ENCODE results near the gene PCDH15. TPM values are rescaled to one million over a fixed set of nuclear protein-coding genes. Genes with fewer than 3 reads are reported as not detected.

Gene PCDH15
- total and polyA plus RNA-seq, 2 of the 8 experiments (the other 6 are each of a cell fraction or from before 2014, with no cell fraction given): 0.11 TPM; not detected in 1

DNA sequence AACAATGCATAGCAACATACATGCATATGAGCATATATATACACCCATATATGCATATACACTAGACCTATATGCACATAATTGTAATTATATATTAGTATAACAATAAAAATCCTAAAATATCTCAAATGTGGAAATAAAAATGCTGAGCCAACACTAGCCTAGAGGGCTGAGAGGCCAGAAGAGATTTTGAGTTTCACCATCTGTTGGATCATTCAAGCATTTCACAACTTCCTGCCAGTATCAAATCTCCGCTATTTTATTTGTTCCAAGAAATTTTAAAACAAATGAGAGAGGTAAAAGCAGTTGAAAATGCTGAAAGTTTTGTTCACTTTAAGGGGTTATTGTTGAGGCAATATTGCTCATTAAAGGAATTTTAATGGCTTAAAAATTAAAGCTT lies 187.0 kb downstream of the PCDH15 start (continued):
- no peak for TF ChIP-seq GTF2F1 (IDR thresholded peaks at IDR 0.05; ENCODE audit: borderline replicate concordance, low read depth, low read length)
- no peak for TF ChIP-seq BRCA1 (IDR thresholded peaks at IDR 0.05; ENCODE audit: low read depth, low read length)
- TF ChIP-seq RXRA (IDR thresholded peaks at IDR 0.05; ENCODE audit: insufficient read depth, low read depth, low read length): no peak
- TF ChIP-seq TAF1 (IDR thresholded peaks at IDR 0.05; ENCODE audit: low read depth, low read length): no peak
- TF ChIP-seq NRF1 (IDR thresholded peaks at IDR 0.05; ENCODE audit: low read depth, low read length): no peak
- TF ChIP-seq MAFK (IDR thresholded peaks at IDR 0.05; ENCODE audit: low read depth, low read length): no peak
- no peak for TF ChIP-seq GABPA (IDR thresholded peaks at IDR 0.05; ENCODE audit: borderline replicate concordance, insufficient read depth, low read length)
- TF ChIP-seq KDM4A (IDR thresholded peaks at IDR 0.05; ENCODE audit: low read depth, low read length, severe bottlenecking): no peak
